Lower lobe of right lung (tissue), 2 donors: ENCODE measurements around the gene PRICKLE4. TPM values are rescaled to one million over a fixed set of nuclear protein-coding genes. Genes with fewer than 3 reads are reported as not detected.

Experiments used
- ATAC-seq, 2 donors: fragments of 200-7000 bp; cut with Tn5 transposase; one replicate each; pipeline ENCODE4 v1.9.1; 2020 to 2022; ENCODE audit warnings: mild to moderate bottlenecking in 2 of 2, moderate library complexity in 2 of 2
- DNase-seq: peaks from one replicate; pipeline ENCODE4 v3.0.0-alpha.2; 2020
- H3K27ac ChIP-seq: fragments of 200-600 bp; one replicate; pipeline ENCODE4 v1.8.0; 2022
- H3K27me3 ChIP-seq: fragments of 200-600 bp; one replicate; pipeline ENCODE4 v1.8.0; 2022; ENCODE audit warnings: low read depth
- H3K36me3 ChIP-seq: fragments of 200-600 bp; one replicate; pipeline ENCODE4 v1.8.0; 2022; ENCODE audit warnings: mild to moderate bottlenecking
- H3K4me1 ChIP-seq: fragments of 200-600 bp; one replicate; pipeline ENCODE4 v1.8.0; 2022
- H3K4me3 ChIP-seq: fragments of 200-600 bp; one replicate; pipeline ENCODE4 v1.8.0; 2022; ENCODE audit warnings: mild to moderate bottlenecking
- H3K9me3 ChIP-seq: fragments of 200-600 bp; one replicate; pipeline ENCODE4 v1.8.0; 2022
- intact Hi-C: fragments of 100-400 bp; cut with DNase I; formaldehyde crosslinking; loops from one replicate; pipeline ENCODE4 v1.11.0; 2022
- total RNA-seq: library from RNA; stranded (reverse); fragmentation: NEBNext Ultra II Directional; extraction: Animal tissue kit (Norgen Biotek cat#: 25700); gene quantifications from one replicate; pipeline ENCODE4 v1.2.1, GENCODE V29; 2021
- TF ChIP-seq, protein P1 (sequence below): fragments of 200-600 bp; IDR thresholded peaks from one replicate; pipeline ENCODE4 v1.8.0; 2022; ENCODE audit warnings: antibody characterized with exemption, mild to moderate bottlenecking
- donor health status: DM: no; HTN: yes; CAD: no; lungs with severe emphysema.

Gene PRICKLE4
- total RNA-seq, 1 donor from 2014 or later: 12.1 TPM

DNA sequence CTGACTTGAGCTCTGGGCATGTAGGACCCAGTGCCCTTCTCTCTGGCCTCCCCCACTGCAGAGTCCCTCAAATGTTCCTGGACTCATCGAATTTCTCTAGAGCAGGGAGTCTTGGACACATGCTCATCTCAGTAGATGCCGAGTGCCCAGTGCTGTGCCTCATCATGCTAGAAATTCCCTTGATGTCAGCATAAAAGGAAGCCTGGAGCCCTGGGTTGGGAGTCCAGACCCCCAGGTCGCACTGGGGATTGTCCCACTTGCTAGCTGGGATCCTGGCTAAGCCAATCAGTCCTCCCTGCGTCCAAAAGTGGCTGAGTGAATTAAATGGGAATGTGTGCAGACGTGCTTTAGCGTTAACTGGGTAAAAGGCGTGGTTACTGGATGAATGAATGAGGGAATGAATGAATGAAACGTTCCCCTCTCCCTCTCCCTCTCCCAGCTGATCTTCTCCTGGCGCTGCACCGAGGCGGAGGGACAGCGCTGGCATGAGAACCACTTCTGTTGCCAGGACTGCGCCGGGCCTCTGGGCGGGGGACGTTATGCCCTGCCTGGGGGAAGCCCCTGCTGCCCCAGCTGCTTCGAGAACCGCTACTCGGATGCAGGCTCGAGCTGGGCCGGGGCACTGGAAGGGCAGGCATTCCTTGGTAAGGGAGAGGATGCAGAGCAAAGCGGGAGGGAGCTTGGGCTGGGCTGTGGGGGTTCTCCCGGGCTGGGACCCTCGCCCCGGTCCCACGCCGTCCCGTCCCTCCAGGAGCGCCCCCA is 5.3 kb downstream of the PRICKLE4 start:
- Histone ChIP-seq H3K4me3 (peak overlapping the region; percentile 84), H3K4me1 (peaks cover 59% of the 10 kb centered on the region), H3K36me3 (peaks cover 34% of the 10 kb centered on the region), H3K9me3 (no peaks in the 10 kb centered on the region), H3K27ac (peak overlapping the region; percentile 89), H3K27me3 (no peaks in the 10 kb centered on the region)
- DNase-seq (no peak), ATAC-seq (peak in 1 of 2 donors; percentile 0)
- TF ChIP-seq, protein P1, sequence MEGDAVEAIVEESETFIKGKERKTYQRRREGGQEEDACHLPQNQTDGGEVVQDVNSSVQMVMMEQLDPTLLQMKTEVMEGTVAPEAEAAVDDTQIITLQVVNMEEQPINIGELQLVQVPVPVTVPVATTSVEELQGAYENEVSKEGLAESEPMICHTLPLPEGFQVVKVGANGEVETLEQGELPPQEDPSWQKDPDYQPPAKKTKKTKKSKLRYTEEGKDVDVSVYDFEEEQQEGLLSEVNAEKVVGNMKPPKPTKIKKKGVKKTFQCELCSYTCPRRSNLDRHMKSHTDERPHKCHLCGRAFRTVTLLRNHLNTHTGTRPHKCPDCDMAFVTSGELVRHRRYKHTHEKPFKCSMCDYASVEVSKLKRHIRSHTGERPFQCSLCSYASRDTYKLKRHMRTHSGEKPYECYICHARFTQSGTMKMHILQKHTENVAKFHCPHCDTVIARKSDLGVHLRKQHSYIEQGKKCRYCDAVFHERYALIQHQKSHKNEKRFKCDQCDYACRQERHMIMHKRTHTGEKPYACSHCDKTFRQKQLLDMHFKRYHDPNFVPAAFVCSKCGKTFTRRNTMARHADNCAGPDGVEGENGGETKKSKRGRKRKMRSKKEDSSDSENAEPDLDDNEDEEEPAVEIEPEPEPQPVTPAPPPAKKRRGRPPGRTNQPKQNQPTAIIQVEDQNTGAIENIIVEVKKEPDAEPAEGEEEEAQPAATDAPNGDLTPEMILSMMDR: no peak
- intact Hi-C loops: no loop called here

DNA sequence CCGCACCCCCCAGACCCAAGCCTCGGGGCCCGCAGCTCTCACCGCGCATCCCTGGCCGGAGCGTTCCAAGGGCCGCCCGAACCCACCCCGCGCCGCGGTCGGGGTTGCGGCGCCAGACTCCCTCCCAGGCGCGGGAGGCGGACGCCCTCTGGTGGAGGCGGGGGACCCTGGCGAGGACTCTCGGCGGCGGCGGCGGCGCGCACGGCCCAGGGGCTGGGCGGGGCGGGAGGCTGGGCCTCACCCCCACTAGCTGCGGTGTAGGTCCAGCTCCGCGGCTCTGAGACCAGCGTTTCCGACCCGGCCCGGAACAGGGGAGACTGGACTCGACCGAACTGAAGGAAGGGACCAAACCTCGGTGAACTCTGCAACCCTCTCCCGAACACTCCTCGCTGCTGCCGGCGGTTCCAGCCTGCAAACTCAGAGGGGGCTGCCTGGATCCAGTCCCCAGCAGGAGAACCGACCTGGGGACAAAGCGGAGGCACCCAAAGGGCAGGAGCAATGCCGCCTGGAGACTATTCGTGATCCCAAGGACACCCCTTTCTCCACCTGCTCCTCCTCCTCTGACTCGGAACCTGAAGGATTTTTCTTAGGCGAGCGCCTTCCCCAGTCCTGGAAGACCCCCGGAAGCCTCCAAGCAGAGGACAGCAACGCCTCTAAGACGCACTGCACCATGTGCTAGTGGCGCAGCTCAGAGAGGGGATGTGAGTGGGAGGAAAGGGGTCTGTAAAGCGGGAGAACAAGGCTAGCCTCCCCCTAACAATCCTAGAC is 6.1 kb downstream of the PRICKLE4 start:
- Histone ChIP-seq H3K27ac (peak overlapping the region; percentile 89), H3K36me3 (peaks cover 42% of the 10 kb centered on the region), H3K9me3 (no peaks in the 10 kb centered on the region), H3K4me1 (peaks cover 51% of the 10 kb centered on the region), H3K27me3 (no peaks in the 10 kb centered on the region), H3K4me3 (peak overlapping the region; percentile 84)
- TF ChIP-seq, protein P1: peak; percentile 83
- peak; percentile 94 to 96 for ATAC-seq
- intact Hi-C loops: no loop called here
- DNase-seq: peak; percentile 92

- H3K9me3 ChIP-seq: no peaks in the 10 kb centered on the region
- H3K4me3 ChIP-seq: peak within 1 kb of the TSS; percentile 84
- TF ChIP-seq, protein P1: peak; percentile 93
- peak within 1 kb of the TSS; percentile 89 for H3K27ac ChIP-seq
- DNase-seq: peak; percentile 97
- ATAC-seq: peak; percentile 93 to 95
- peaks cover 45% of the 10 kb centered on the region for H3K4me1 ChIP-seq
- no peaks in the 10 kb centered on the region for H3K27me3 ChIP-seq
- H3K36me3 ChIP-seq: peaks cover 49% of the 10 kb centered on the region
- intact Hi-C loops: no loop called here
These were observed 6.8 kb downstream of the PRICKLE4 start, which contains the start of gene TOMM6 for GRCh38 chr6:41787219-41787917. TSS of gene TOMM6 (plus strand) at chr6:41787694. CDS start at chr6:41787698, 4 bp downstream.

DNA sequence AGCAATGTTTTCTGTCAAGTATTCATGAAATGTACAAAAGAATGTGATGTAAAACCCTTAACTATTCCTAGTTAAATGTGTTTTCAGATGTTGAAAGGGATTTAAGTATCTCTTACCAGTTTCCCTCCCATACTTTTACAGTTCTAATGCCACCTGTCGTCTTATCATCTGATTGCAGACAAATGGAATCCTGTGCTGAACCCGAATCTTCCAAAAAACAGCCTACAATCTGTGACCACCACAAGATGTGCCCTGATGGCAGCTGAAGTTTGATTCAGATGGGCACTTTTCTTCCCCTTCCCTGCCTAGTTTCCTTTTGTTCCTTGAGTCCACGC is 8.8 kb downstream of the PRICKLE4 start:
- Histone ChIP-seq H3K36me3 (peaks cover 47% of the 10 kb centered on the region), H3K9me3 (no peaks in the 10 kb centered on the region), H3K27ac (no peak overlapping the region), H3K4me3 (no peak overlapping the region), H3K4me1 (peaks cover 35% of the 10 kb centered on the region), H3K27me3 (no peaks in the 10 kb centered on the region)
- no peak for ATAC-seq
- intact Hi-C loops: no loop called here
- TF ChIP-seq, protein P1: no peak
- DNase-seq: no peak

DNA sequence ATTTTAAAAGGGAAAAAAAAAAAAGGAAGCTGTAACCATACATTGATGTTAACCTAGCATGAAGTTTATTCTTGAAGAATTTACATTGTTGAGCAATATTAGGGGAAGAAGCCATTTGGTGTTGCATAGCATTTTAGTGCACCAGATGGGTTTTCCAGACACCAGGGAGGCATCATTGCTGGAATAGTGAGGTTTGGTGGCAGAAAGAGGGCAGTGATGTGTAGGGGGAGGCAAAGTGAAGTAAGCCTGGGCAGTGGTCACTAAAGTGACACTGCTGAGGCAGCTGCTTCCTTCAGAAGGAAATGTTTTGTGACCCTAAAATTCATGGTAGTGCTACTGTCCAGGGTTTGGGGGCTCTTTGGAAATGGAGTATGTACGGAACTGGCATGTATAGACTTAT is 9.5 kb downstream of the PRICKLE4 start:
- TF ChIP-seq, protein P1: no peak
- no peaks in the 10 kb centered on the region for H3K9me3 ChIP-seq
- intact Hi-C loops: no loop called here
- ATAC-seq: no peak
- H3K27ac ChIP-seq: no peak overlapping the region
- DNase-seq: no peak
- H3K4me1 ChIP-seq: peaks cover 28% of the 10 kb centered on the region
- no peaks in the 10 kb centered on the region for H3K27me3 ChIP-seq
- H3K4me3 ChIP-seq: no peak overlapping the region
- peaks cover 42% of the 10 kb centered on the region for H3K36me3 ChIP-seq
